ENCODE data around the gene C2orf92. TPM values are rescaled to one million over a fixed set of nuclear protein-coding genes. Genes with fewer than 3 reads are reported as not detected.
A peak's percentile ranks its signal among the peaks of the same experiment; 100 is the strongest.

Gene C2orf92
- total and polyA plus RNA-seq, 8 donors, result 7.6 to 30.9 (median 25.5) TPM

- ATAC-seq (no peak), DNase-seq (peak in 2 of 4 donors; percentile 21 to 57)
- peaks cover 0 to 10% of the 10 kb centered on the region in 2 donors for H3K9me3 ChIP-seq
- H3K27me3 ChIP-seq, result no peaks in the 10 kb centered on the region
- intact Hi-C loops (cut with DNase I), result no loop called here
- no peak overlapping the region for H3K27ac ChIP-seq
- no peaks in the 10 kb centered on the region for H3K4me1 ChIP-seq
- no peak overlapping the region for H3K4me3 ChIP-seq
- no peaks in the 10 kb centered on the region for H3K36me3 ChIP-seq
- TF ChIP-seq CTCF (IDR thresholded peaks at IDR 0.05), result no peak
These were observed 64.0 kb downstream of the C2orf92 start for GRCh38 chr2:97733341-97734035.

GRCh38 chr2:97734061-97735051, 64.8 kb downstream of the C2orf92 start:
- intact Hi-C loops (cut with DNase I), result no loop called here
- H3K27ac ChIP-seq, result no peak overlapping the region
- H3K27me3 ChIP-seq, result peaks cover 0 to 4% of the 10 kb centered on the region in 2 donors

GRCh38 chr2:97735161-97735561, 65.6 kb downstream of the C2orf92 start:
- no peak for TF ChIP-seq CTCF (IDR thresholded peaks at IDR 0.05)
- peaks cover 0 to 7% of the 10 kb centered on the region in 2 donors for H3K9me3 ChIP-seq
- DNase-seq (peak in 2 of 4 donors; percentile 29 to 63), ATAC-seq (no peak)
- H3K27ac ChIP-seq, result no peak overlapping the region
- H3K4me3 ChIP-seq, result no peak overlapping the region
- peaks cover 0 to 6% of the 10 kb centered on the region in 2 donors for H3K27me3 ChIP-seq
- no peaks in the 10 kb centered on the region for H3K36me3 ChIP-seq
- no peaks in the 10 kb centered on the region for H3K4me1 ChIP-seq
- intact Hi-C loops (cut with DNase I), result no loop called here

More at GRCh38 chr2:97734061-97735051, 64.8 kb downstream of the C2orf92 start:
- no peak for TF ChIP-seq CTCF (IDR thresholded peaks at IDR 0.05)
- H3K4me1 ChIP-seq, result no peaks in the 10 kb centered on the region
- DNase-seq, result peak in 2 of 4 donors; percentile 28 to 76
- H3K4me3 ChIP-seq, result no peak overlapping the region
- H3K36me3 ChIP-seq, result no peaks in the 10 kb centered on the region
- H3K9me3 ChIP-seq, result peaks cover 0 to 10% of the 10 kb centered on the region in 2 donors
- no peak for ATAC-seq

GRCh38 chr2:97736185-97736584, 66.7 kb downstream of the C2orf92 start:
- DNase-seq (no peak), ATAC-seq (no peak)
- no peaks in the 10 kb centered on the region for H3K9me3 ChIP-seq
- no peak for TF ChIP-seq CTCF (IDR thresholded peaks at IDR 0.05)
- H3K4me3 ChIP-seq, result no peak overlapping the region
- H3K27me3 ChIP-seq, result peaks cover 0 to 6% of the 10 kb centered on the region in 2 donors
- H3K4me1 ChIP-seq, result no peaks in the 10 kb centered on the region
- H3K27ac ChIP-seq, result no peak overlapping the region
- no peaks in the 10 kb centered on the region for H3K36me3 ChIP-seq
- intact Hi-C loops (cut with DNase I), result no loop called here
